GM19452 (cell line): ENCODE results near the gene UBTD1.
A peak's percentile ranks its signal among the peaks of the same experiment; 100 is the strongest.

Experiments used
- ATAC-seq: cut with Tn5 transposase; IDR thresholded peaks from one replicate; pipeline ENCODE4 v1.9.1; 2021; ENCODE audit not compliant: unreplicated experiment

Gene UBTD1

DNA sequence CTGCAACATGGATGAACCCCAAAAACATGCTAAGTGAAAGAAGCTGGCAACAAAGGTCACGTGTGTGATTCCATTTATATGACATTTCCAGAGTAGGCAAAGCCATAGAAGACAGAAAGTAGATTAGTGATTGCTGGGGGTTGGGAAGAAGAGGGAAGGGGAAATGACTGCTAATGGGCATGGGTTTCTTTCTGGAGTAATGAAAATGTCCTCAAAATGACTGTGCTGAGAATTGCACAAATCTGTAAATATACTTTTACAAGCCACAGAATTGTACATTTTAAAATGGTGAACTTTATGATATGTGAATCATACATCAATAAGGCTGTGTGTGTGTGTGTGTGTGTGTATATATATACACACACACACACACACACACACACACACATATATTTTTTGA, 16.3 kb upstream of the UBTD1 start:
- no peak for ATAC-seq

DNA sequence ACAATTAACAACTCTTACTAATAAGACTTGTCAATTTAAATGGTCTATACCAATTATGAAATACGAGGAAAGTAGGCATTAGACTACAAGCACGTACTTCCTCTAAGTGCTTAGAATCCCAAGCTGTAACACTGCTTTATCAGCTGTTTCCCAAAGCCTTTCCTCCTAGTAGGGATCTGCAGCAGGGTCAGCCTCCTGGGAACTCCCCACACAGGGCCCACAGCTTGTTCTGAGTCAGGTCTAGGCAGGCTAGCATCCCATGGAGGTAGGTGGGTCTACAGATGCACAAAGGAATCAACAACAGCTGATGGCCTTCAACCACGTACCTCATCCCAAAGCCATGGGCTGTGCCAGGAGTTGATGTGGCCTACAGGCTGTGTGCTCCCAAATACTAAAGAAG, 15.2 kb upstream of the UBTD1 start:
- ATAC-seq = no peak

DNA sequence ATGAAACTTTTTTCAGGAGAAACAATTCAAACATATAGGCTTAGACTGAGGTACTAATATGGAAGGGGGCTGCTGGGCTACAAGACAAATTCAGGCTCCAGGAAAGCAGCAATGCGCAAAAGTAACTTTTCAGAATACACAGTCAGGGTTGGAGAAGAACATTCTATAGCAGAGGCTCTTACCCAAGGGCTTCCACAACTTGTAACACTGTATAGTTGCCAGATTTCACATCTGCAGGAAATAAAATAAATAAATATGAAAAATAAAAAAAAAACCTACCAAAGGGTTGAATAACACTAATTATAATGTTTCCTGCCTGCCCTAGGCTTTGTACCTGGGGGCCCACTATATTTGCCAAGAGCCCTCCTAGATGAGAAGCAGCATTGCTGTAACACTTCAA, 14.8 kb upstream of the UBTD1 start:
- no peak for ATAC-seq

GRCh38 chr10:97485647-97486281, 13.0 kb upstream of the UBTD1 start:
- ATAC-seq = no peak

DNA sequence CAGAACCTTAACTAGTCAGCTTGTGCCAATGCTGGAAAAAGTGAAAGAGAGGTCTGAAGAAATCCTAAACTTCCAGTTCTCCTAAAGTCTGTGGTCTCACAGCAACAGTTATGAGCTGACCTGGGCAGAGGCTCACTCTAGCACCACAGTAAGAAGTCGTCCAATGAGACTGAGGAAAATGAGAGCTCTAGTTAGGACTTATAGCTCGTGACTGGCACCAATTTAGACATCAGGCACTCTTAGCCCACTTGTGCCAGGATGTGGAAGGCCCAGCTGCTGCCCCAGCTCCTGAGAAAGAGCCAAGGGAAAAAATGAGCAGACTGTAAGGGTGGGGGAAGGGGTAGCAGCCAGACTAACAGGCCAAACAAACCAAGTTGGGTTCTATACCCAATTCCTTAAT, 8.1 kb upstream of the UBTD1 start:
- ATAC-seq = no peak

- no peak for ATAC-seq
Measured at GRCh38 chr10:97494151-97494550, 4.6 kb upstream of the UBTD1 start.

DNA sequence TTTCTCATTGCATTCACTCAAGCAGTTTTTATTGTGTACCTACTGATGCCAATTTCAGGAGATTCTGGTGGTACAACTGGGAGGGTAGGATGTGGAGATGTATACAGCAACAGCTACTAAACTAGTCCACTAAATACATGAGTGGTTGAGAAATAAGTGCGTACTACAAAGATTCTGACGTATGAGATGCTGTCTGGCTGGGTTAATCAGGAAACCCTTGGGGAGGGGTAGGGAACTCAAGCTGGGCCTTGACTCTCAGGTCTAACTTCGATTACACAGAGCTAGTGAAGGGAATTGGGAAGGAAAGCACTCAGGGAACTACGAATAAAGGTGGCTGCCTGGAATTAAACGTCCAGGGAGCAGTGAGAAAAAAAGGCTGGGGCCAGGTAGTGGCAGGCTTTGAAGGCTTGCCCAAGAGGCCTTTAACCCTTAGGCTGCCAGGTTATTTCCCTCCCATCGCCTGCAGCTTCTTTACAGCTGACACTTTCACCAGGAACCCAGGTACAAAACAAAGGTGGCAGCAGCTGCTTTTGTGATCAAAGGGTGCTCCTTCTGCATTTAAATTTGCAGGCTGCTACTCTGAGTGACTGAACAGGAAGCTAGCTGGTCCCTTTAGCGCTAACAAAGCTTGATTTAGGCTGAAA, 3.7 kb upstream of the UBTD1 start:
- ATAC-seq = no peak

- ATAC-seq = no peak
Measured at GRCh38 chr10:97497572-97498075, 1.1 kb upstream of the UBTD1 start.

- ATAC-seq = peak; percentile 92
Measured at GRCh38 chr10:97498076-97498840, 466 bp upstream of the UBTD1 start, which contains the start of gene MMS19. Gene MMS19, minus strand, starts transcription at chr10:97498422. Its CDS starts 38 bp downstream, at chr10:97498384.

DNA sequence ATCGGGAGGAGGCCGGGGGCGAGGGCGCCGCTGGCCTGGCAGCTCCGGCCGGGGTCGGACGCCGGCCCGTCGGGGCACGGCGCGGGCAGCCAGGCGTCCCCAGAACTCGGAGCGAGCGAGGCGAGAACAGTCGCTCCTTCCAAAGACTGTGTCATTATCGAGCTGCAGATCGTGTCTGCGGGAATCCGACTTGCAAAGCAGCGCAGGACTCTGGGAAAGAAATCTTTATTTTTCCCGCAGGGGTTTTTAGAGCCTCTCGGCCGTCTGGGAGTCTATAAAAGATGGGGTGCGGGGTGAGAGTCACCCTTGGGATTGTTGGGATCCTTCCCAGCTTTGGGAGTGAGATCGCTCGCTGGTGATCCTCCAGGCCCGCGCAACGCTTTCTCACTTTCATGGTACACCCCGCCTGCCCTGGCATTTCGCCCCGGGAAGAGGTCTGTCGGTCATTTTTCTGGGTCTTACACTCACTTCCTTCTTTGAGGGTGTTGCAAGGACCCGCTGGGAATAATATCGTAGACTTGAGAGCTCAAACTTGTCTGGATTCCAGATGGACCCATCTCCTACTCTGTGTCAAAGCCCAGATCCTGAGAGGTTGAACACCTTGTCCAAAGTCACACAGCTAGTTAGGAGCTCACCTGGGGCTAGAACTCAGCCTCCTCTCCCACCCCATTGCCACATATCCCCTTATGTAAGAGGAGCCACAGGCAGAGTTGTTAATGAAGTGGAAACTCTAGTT, 1.0 kb downstream of the UBTD1 start:
- ATAC-seq = no peak

DNA sequence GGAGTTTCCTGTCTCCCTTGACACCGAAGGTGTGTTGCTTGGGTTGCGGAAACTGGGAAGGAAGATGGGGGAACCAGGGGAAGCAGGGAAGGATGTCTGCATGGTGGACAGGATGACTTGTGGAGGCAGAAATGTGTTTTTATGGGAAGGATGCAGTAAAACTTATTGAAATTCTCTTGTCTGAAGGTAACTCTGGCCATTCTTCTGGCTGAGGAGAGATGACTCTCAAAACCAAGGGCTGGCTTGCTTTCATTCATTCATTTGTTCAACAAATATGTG, 1.5 kb downstream of the UBTD1 start:
- no peak for ATAC-seq

DNA sequence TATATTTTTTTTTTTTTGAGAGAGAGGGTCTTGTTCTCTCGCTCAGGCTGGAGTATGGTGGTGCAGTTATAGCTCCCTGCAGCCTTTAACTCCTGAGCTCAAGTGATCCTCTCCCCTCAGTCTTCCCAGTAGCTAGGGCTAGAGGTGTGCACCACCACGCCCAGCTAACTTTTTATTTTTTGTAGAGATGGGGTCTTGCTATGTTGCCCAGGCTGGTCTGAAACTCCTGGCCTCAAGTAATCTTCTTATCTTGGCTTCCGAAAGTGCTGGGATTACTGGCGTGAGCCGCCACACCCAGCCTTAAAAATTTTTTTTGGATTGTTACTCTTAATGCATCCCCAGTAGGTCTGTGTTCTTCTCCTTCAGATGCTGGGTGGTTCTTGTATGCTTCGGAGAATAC, 4.2 kb downstream of the UBTD1 start:
- no peak for ATAC-seq

DNA sequence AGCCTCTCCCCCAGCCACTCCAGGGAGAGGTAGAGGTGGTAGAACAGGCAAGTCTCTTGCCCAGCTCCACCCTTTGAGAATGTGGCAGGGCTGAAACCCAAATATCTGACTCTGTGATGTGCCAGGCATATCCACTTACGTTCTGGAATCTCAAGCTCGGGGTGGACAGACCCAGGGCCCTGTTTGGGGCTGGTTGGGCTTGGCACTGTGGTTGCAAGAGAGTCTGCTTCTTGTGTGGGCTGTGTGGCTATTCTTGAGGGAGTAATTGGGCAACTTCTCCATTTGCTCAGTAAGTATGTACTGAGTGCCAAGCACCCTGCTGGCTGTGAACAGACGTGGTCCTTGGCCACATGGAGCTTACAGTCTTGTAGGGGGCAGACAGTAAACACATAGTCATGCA, 4.7 kb downstream of the UBTD1 start:
- no peak for ATAC-seq

DNA sequence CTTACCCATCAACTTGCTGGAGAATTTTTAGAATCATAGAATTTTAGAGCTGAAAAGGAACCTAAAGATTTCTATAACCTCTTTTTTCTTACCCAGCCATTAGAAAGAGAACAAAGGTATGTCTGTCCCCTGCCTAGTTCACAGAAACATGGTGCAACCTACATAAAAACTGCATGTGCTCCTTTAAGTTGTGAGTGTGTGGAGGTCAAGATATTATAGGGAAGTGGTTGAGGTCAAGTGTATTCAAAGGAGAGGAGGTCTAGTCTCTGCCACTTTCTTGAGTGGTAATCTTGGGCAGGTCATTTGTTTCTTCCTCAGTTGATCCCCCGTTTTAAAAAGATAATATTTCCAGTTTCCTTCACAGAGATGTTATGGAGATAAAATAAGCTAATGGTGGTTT, 6.4 kb downstream of the UBTD1 start:
- ATAC-seq = no peak

DNA sequence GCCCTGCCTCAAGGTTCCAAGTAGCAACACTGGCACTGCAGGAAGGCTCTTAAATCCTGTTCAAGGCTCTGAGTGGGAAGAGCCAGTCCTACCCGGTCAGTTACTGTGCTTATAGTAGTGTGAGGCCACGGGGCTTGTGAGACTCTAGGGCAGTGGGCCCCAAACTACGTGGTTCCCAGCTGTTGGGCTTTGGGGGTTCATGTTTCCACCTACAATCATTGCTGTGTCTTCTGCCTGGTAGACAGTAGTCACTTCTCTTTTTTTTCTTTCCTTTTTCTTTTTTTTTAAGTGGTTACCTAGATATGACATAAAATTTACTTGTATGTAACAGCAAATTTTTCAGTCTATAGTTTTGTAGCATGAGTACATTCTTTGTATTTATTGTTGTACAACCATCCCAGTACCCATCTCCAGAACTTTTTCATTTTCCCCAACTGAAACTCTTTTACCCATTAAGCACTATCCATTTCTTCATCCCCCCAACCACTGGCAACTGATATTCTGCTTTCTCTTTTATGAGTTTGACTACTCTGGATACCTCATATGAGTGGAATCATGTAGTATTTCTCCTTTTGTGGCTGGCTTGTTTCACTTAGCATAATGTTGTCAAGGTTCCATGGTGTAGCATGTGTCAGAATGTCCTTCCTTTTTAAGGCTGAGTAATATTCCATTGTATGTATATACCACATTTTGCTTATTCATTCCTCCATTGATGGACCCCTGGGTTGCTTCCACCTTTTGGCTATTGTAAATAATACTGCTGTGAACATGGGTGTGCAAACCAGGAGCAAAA, 7.7 kb downstream of the UBTD1 start:
- ATAC-seq = no peak

DNA sequence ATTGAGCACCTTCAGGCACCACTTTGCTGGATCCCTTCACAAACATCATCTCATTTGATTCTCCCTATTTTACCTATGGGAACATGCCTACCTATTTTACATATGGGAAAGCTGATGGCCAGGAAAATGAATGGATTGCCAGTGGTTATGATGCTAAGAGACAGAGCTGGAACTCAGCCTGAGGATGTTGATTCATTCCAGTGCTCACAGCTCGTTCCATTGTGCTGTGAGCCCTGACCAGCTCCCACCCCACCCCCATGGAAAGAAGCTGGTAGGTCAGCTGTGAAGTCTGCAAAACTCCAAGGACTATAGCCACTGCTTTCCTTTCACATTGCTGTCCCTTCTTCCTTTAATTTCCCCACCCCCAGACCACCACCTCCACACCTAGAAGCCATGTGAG, 9.6 kb downstream of the UBTD1 start:
- ATAC-seq = no peak

GRCh38 chr10:97509120-97509680, 10.5 kb downstream of the UBTD1 start:
- ATAC-seq = no peak

DNA sequence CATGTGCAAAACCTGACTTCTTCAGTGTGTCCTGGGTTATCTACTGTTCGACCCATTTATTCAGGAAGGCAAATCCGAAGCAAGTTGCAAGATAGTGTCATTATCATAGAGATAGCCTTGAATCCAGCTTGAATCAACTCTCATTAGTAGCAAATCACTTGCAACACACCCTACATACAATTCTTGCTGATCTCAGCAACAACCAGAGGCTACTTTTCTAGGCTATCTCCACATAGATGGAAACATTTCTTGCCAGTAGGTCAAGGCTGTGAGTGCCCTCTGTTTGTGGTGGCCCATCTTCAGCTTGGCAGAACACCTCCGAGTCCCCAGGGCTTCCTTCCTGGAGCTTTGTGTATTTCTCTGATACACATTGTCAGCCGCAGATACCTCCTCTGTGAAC, 12.0 kb downstream of the UBTD1 start:
- no peak for ATAC-seq

DNA sequence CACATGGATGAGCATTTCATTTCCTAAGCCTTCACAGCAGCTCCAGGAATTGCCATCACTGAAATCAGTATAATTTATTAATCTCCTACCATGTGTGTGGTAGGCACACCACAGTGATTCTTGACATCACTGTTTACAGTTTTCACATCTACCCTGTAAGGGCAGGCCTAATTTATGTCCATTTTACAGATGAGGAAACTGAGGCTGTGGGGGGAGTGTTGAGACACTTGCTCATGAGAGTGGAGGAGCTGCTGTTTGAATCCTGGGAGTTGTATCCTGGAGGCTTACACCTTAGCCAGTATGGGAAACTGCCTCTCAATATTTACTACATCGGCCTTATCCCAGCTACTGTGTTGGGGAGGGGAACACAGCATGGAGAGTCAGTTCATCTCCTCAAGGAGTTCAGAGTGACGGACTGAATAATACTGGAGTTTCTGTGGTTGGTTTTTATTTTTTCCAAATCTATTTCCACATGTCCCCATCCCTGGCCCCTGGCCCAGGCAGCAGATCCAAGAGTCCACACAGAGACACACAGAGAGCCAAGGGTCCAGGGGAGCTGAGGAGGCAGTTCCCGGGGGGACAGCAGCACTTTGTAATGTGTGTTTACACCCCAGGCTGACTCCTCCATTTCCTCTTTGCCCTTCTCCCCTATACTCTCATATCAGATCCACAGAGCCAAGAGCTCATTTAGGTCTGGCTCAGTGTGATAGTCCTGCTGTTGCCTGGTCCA, 13.2 kb downstream of the UBTD1 start:
- ATAC-seq = no peak

DNA sequence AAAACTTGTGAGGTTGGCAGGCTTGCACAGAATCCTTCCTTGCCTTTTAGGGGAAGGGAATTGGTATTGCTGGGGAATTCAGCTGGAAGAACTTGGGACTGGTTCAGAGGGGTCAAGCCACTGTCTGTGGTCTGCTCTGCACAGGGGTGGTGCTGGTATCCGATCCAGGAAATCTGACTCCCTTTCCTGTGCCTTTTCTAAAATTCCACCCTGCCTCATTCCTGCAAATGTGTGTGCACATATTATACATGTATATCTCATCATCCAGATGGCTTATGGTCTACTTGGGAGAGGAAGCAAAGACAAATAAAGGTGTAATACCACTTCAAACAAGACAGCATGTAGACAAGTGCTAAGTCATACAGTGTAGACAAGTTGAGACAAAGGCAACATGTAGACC, 14.3 kb downstream of the UBTD1 start:
- no peak for ATAC-seq
